Stimulated activated CD4-positive, alpha-beta T cell treated with anti-CD3 and anti-CD28 coated beads, Interleukin-15, amount 100 ng/mL, for 1 hour (primary cell): ENCODE measurements around the gene AKT1.
"Not testable (repeated sequence)": the region's sequence is repeated elsewhere in the genome, so short reads cannot be mapped to it uniquely, and the experiment has no call there.

Source experiments
- DNase-seq, 2 donors: peaks; one replicate each; pipeline ENCODE4 v3.0.0-alpha.2; 2020; ENCODE audit warnings: low read depth in 1 of 2, low spot score in 1 of 2

Gene AKT1

DNA sequence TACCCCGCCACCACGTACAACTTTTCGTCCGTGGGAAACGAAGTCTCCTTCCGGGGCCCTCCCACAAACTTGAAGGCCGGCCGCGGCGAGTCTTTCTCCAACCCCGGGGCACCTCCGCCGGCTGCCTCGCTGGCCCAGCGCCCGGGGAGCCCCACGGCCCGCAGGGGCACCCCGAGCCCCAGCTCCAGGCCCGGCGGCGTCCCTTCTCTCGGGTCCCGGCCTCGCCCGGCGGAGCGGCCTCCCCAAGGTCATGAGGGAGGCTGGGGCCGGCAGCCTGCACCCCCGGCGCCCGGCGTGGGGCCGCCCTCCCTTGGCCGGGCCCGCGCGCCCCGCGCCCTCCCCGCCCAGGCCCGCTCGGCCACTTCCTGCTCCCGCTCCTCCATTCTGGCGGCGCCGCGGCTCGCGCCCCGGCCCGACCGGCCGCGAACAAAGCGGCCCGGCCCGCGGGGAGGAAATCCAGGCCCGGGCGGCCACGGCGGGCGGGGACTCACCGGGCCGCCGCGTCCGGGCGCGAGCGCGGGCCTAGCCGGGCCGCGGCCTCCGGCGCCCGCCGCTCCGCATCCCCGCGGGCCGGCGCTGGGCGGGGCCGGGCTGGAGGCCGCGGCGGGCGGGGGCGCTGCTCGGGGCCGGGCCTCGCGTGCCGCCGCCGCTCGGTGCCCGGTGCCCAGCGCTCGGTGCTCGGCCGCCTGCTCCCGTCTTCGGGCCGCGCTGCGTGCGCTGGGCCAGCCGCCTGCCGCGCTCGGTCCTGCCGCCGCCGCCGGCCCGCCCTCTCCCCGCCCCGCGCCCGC is at the start of gene AKT1:
TSS of gene AKT1 (minus strand) at position 756 of the 788 bp plus-strand sequence. CDS start 3,105 bp downstream, outside the sequence.
- DNase-seq: no peak

DNA sequence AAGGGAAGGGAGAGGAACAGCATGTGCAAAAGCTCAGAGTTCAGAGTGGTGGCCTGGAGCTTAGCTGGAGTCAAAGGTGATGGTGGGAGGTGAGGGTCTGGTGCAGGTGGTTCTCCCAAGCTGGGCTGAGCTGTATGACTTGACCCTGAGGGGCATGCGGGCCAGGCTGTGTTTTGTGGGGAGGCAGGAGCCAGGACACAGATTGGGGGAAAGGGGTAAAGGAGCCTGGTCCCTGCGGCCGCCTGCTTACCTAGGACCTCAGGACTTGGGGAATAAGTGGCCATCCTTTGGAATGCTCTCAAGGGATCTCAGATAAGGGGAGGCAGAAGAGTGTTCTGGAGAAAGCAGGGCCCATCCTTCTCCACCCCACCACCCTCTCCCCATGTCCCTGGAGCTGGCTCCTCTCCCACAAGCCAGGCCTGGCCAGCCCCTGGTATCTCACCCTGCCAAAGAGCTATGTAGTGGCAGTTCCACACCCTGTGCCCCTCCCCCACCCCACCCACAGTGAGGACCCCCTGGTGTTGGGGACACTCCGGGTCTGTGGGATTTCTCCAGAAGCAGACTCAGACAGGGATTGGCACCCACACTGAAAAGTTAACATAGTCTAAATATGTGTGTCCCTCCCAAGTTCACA is 49.6 kb upstream of the AKT1 start:
- no peak for DNase-seq

DNA sequence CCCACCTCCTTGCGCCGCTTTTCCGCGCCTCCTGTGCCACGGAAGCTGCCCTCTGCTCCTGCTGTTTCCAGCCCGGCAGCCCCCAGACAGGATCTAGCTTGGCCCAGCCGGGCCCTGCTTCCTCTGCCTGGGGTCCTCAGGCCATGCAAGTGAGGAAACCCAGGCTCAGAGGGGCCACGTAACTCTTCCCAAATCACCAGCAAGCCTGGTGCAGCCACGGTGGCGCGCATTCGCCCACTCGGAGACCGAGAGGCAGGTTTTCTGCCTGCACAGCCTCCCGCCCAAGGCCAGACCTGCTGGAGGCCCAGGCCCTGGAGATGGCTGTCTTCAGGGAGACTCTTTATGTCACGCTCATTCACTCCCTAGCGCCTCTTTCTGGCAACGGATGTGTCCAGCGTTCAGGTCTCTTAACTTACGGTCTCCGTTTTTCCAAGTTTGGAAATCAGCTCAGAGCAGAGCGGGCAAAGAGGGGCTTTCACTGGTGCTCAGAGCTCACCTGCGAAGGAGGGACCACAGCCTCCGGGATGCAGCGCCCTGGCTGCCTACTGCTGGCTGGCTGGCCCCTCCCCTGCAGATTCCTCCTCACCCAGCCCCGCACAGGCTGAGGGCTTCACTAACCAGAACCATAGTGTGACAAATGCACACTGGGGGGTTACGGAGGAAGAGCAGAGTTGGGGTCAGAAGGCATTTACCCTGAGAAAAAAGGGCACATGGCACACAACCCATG is 48.9 kb upstream of the AKT1 start:
- DNase-seq: no peak

DNA sequence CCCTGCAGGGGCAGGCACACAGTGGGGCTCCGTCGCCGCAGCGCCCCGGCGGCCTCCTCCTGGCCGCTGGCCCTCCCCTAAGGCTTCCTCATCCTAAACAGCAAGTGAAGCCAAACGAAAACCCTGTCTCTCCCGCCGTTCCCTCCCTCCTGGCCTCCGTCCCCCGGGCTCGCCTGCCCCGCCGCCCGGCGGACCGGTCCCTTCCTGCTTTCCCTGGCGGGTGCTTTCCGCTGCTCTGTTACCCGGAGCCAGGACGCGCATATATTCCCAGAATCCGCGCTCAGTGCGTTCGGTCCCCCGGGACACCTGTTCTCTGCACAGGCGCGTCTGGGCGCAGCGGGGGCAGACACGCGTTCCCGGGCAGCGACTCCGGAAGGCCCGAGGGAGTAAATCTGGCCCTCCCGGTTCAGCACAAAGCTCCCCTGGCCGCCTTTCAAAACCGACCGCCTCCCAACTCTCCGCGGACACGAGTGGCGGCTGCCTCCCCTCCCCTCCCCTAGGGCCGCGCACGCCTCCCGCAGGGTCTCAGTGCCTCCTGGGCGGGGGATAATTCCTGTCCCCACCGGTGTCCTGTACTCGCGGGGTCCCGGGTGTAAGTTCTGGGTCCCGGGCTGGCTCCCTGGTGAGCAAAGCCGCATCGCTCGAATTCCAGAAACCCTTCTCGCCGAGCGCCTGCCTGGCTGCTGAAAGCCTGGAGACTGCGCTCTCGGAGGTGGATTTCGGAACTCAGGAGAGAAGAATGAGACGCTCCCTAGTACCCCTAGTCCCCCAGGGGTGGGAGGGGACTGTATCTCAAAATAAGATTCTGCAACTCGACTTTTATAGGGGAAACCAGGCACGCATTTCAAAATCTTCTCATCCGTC is 48.1 kb upstream of the AKT1 start:
- DNase-seq: no peak

DNA sequence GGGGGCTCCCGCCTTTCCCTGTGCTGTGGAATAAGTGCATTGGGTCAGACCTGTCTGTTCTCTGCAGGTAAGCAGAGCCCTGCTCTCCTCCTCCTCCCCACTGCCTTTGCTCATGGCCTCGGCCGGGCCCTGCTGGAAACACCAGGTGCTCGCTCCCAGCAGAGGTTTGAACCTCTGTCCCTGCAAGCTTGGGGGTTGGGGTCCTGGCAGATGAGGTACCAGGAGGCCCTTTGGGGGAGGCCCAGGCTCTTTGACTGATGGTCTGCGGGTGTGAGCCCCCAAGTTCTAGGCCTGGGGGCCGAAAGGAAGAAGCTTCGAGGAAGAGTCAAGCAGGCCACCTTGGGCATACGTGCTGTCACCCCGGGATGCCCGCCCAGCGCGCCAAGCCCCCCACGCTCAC is 47.5 kb upstream of the AKT1 start:
- DNase-seq: no peak

DNA sequence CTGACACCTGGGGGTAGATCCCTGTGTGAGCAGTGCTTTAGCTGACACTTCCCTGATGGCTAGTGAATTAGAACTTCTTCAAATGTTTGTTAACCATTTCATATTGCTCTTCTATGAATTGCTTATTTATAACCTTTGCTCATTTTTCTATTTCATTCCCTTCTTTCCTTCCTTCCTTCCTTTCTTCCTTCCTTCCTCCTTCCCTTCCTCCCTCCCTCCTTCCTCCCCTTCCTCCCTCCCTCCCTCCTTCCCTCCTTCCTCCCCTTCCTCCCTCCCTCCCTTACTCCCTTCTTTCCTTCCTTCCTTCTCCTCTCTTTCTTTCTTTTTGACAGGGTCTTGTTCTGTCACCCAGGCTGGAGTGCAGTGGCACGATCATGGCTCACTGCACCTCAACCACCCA is 46.2 kb upstream of the AKT1 start:
- DNase-seq: no peak

DNA sequence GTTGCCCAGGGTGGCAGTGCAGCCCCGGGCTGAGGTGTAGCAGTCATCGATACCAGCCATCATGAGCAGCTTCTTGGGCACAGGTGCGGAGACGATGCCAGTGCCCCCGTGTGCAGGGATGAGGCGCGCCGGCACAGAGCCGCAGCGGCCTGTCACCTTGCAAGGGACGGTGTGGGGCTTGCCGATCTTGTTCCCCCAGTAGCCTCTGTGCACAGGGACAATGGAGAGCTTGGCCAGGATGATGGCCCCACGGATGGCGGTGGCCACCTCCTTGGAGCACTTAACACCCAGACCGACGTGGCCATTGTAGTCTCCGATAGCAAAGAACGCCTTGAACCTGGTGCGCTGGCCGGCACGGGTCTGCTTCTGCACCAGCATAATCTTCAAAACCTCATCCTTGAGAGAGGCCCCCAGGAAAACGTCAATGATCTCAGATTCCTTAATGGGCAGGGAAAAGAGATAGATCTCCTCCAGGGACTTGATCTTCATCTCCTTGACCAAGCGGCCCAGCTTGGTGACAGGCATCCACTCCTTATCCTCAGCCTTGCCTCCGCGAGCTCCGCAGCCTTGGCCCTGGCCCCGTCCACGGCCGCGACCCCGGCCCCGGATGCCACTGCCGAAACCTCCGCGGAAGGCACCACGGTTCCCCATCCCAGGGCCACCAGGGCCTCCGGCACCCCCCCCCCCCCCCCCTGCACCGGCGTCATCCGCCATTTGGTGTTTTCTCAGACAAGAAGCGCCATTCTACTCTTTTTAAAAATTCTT is 40.8 kb upstream of the AKT1 start:
- DNase-seq: not testable (repeated sequence)

DNA sequence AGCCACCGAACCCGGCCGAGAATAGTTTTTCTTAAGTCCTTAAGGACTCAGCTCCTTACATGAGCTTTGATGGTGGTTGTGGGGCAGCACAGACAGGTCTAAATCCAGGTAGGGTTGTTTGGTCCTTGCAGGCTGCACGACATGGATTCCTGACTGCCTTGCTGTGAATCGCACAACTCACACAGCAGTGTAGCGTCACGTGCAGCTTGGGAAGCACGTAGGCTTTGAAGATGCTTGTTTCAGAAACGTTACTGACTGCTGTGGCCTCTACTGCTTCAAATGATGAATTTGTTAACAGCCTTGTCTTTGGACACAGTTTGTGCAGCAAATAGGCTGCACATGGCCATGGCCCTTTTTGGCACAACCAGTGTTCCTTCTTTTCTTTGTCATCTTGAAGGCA is 35.2 kb upstream of the AKT1 start:
- no peak for DNase-seq

DNA sequence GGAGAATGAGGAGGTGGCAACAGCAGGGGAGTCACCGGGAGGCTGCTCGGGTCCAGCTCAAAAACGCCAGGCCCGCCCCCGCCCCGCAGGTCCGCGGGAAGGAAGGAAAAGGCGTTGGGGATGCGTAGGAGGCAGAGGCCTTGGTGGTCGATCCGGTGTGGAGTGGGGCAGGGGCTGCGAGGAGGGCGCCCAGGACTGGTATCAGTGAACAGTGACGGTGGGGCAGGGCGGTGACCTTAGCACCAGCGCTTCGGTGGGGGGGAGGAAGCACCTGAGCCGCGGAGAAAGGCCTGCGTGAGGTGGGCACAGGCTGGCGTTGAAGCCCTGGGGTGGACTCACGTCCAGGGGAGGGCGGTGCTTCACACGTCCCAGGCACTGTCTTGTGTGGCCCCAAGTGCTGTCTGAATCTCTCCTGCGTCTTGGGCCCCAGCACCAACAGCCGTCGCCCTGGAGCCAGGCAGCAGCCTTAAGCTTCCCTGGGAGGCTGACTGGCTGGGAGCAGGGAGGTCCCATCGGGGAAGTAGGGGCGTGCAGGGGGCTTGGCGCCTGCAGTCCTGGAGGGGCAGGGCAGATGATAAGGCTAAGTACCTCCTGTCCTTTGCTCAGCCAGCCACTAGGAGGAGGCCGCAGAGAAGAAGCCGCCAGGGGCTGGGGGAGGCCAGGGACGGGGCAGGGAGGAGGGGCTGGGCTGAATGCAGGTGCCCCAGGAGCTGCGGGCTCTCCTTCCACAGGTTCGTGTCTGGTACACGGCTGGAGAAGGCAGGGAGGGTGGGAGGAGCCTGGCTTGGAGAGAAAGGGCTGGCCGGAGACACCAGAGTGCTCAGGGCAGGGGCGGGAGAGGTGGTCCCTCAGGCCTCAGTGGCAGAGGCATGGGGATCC is 31.9 kb upstream of the AKT1 start:
- DNase-seq: peak in 1 of 2 donors; percentile 16

DNA sequence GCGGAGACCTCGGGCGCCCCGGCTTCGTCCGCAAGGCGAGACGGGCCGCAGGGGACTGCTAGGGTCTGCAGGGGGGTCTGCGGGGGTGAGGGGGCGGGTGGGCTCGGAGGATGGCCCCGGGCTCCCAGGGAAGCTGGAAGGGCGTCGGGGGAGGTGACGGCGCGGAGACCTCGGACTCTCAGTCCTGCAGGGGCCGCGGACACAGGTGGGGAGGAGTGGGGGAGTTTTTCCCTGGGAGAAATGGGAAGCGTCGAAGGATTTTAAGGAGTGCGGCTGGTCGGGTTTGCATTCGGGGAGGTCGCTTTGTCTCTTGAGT is 31.3 kb upstream of the AKT1 start:
- no peak for DNase-seq

DNA sequence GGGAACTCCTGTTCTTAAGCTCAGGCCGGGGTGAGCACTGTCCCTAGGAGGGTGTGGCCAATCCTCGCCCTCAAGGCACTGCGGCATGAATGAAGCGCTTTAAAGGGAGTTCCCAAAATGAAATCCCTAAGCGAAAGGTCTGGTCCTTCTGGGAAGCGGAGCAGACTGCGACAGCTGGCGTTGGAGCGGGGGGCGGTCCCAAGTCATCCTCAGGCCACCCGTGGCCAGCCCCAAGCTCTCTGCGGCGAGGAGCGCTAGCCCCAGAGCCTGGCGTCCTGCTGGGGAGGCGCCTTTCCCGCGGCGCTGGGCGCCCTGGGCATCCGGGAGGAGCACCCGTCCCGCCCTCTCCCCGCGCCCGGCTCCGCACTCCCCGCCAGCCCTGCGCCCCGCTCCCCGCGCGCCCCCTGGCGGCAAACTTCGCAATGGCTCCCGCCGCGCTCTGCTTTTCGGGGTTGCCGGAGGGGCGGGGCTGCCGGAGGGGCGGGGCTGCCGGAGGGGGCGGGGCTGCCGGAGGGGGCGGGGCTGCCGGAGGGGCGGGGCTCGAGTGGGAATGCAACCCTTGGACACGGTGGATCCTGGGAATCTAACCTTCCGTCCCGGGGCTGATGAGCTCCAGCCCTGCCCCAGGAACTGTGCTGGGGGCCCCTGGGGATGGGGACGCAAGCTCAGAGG is 30.8 kb upstream of the AKT1 start:
- peak; percentile 91 to 97 for DNase-seq

DNA sequence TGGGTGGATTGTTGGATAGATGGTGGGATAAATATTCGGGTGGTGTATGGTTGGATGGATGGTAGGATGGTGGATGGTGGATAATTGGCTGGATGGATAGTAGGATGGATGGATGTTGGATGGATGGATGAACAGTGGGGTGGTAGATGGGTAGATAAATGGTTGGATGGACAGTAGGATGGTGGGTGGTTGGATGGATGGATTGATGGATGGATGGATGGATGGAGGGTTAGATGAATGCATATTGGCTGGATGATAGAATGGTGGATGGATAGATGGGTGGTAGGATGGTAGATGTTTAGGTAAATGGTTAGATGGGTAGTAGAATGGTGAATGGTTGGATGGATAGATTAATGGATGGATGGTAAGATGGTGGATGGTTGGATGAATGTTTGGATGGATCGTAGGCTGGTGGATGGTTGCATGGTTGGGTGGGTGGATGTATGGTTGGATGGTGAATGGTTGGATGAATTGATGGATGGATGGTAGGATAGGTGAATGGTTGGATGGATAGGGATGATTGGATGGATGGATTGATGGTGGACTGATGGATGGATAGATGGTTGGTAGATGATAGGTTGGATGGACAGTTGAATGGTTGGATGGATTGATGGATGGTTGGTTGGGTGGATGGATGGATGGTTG is 28.9 kb upstream of the AKT1 start:
- no peak for DNase-seq

DNA sequence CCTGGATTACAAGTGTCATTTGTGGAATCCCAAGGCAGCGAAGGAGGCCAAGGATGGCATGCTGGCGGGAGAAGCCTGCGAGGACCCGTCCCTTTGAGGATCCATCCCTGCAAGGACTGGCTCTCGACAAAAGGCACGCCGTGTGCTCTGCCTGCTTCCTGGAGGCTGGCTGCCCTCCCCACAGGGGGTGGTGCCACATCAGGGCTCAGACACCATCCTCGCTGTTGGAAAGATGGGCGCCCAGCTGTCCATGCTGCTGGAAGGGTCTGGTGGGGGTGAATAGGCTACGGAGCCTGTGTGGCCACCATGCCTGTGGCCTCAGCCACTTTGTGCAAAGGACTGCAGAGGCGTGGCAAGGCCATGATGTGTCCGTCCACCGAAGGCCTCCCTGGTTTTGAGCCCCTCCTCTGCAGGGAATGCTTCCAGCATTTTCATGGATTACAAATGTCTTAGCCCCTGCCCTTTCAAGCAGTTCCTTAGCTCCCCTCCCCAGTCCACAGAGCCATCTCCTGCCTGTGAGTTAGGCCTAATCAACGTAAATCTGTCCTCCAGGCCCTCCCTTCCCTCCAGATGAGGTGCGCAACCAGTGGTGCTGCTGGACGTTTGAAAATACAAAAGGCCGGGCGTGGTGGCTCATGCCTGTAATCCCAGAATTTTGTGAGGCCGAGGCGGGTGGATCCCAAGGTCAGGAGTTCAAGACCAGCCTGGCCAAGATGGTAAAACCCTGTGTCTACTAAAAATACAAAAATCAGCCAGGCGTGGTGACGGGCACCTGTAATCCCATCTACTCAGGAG is 27.5 kb upstream of the AKT1 start:
- no peak for DNase-seq

DNA sequence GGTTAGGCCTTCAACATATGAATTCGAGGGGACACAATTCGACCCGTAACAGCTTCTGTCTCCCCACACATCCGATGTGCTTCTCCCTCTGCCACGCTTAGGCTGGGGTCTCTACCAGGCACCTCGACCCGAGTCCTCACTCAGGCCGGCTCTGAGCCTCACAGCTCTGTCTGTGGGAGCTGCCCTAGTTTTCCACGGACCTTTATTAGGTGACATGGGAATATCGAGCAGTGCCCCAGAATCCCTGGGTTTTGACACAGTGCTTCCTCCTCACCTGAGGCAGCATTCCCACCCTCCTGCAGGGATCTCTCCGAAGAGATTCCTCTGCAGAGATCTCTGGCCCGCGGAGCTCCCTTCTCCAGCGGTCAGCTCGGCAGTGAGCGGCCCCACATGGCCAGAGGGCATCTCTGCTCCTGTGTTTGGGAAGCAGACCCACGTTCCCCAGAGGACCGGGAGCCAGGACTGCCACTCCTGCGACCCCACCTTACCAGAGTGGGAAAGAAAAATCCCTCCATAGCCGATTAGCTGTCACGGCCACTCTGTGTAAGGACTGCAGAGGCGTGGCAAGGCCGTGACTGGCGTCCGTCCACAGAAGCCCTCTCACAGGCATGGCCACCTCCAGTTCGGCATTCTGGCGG is 26.5 kb upstream of the AKT1 start:
- DNase-seq: no peak

DNA sequence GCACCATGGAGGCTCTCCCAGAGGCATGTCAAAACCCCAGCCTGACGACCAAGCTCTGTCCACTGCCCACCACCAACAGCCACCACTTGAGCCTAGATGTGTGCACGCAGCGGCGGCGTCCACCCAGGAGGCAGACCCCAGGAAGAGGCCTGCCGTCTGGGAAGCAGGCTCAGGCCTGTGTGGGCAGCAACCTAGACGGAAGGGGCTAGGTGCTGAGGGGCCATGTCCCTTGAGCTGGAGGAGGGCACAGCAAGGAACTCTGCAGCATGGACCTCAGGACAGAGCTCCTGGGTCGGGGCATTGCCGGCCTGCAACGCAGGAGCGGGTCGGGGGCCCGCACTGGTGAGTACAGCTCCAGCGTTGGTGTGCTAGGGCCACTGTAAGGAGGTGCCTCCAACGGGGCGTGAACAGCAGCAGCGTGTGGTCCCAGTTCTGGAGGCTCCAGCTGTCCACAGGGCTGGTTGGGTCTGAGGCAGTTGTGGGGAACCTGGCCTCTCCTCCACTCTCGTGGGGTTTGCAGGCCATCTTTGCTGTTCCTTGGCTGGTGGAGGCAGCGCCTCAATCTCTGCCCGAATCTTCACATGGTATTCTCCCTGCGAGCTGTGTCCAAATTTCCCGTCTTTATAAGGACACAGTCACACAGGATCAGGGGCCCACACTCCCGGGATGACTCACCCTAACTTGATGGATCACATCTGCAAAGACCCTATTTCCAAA is 25.8 kb upstream of the AKT1 start:
- DNase-seq: no peak

DNA sequence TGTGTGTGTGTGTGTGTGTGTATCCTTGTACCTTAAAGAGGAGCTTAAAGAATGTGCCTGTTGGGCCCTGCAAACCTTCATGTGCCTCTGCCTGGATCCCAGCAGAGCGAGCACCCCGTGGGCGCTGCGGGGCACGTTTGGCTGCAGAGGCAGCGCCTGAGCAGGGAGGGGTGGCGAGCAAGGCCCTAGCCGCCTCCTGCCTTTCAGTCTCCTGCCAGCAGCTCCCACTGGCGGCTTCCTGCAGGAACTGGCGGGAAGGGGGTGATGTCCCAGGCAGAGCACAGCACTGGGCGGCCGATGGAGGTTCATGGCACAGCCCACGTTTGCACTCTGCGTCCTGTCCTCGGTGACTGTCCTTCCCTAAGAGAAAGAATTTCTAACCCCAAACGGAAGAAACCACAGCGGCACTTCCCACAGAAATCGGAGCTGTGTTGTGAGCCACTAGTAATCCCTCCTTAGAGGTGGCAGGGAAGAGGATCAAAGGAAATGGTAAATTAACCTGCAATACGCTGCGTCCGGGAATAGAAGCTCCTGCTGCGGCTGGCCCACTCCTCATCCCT is 25.2 kb upstream of the AKT1 start:
- no peak for DNase-seq
